ENCODE results near the gene ARX.

The ARX gene

GRCh38 chrX:25049357-25049756, 33.6 kb upstream of the ARX start:
- no peak overlapping the region for H3K14ac ChIP-seq (ENCODE audit: low read length in 2 of 2)
- no peak overlapping the region for H3K27ac ChIP-seq (ENCODE audit: low read length, poor library complexity, severe bottlenecking)
- no peak overlapping the region for H3K18ac ChIP-seq (ENCODE audit: low read depth in 1 of 2, low read length in 2 of 2)
- H2AFZ ChIP-seq (ENCODE audit: low read depth, low read length), result no peak overlapping the region
- 85% methylated on average over 4 of the region's 5 CpGs for WGBS
- H3K27me3 ChIP-seq (ENCODE audit: control insufficient read depth in 1 of 2, insufficient read depth in 1 of 2, low read length in 2 of 2), result peaks cover 0 to 16% of the 10 kb centered on the region in 2 experiments
- no peak overlapping the region for H3K23ac ChIP-seq (ENCODE audit: low read length in 2 of 2)
- no peak overlapping the region for H4K8ac ChIP-seq (ENCODE audit: low read length)
- H3K4me3 ChIP-seq (ENCODE audit: insufficient read depth in 1 of 2, low read depth in 1 of 2, low read length in 2 of 2), result no peak overlapping the region
- H3K4me2 ChIP-seq (ENCODE audit: low read length, poor library complexity, severe bottlenecking), result no peak overlapping the region
- H4K91ac ChIP-seq (ENCODE audit: low read length), result no peak overlapping the region
- H3K4ac ChIP-seq (ENCODE audit: low read depth in 1 of 2, low read length in 2 of 2), result no peak overlapping the region
- no peak overlapping the region for H2BK120ac ChIP-seq (ENCODE audit: low read depth, low read length)
- no peak overlapping the region for H2BK15ac ChIP-seq (ENCODE audit: low read depth, poor library complexity, severe bottlenecking)
- no peak overlapping the region for H2BK5ac ChIP-seq (ENCODE audit: low read depth, low read length, poor library complexity, severe bottlenecking)
- no peaks in the 10 kb centered on the region for H3K9me3 ChIP-seq (ENCODE audit: control insufficient read depth, low read length)
- H3K79me1 ChIP-seq (replicated peaks; ENCODE audit: low read length, poor library complexity, severe bottlenecking), result no peaks in the 10 kb centered on the region
- no peaks in the 10 kb centered on the region for H3K36me3 ChIP-seq (ENCODE audit: control insufficient read depth in 1 of 2, insufficient read depth in 2 of 2, low read depth in 1 of 2, low read length in 2 of 2)
- no peak for DNase-seq
- H3K4me1 ChIP-seq (ENCODE audit: control insufficient read depth, insufficient read depth, low read depth, low read length), result no peaks in the 10 kb centered on the region
- H2AK5ac ChIP-seq (ENCODE audit: low read length, severe bottlenecking), result no peak overlapping the region
- no peak overlapping the region for H2BK12ac ChIP-seq (ENCODE audit: low read length in 2 of 2)
- H3K9ac ChIP-seq (ENCODE audit: low read length), result no peak overlapping the region

GRCh38 chrX:25048178-25048577, 32.4 kb upstream of the ARX start:
- Histone ChIP-seq H2AFZ (ENCODE audit: low read depth, low read length) (no peak overlapping the region), H2BK15ac (ENCODE audit: low read depth, poor library complexity, severe bottlenecking) (no peak overlapping the region), H3K79me1 (replicated peaks; ENCODE audit: low read length, poor library complexity, severe bottlenecking) (no peaks in the 10 kb centered on the region), H3K9ac (ENCODE audit: low read length) (no peak overlapping the region), H2BK5ac (ENCODE audit: low read depth, low read length, poor library complexity, severe bottlenecking) (no peak overlapping the region), H4K8ac (ENCODE audit: low read length) (no peak overlapping the region), H3K4me3 (ENCODE audit: insufficient read depth in 1 of 2, low read depth in 1 of 2, low read length in 2 of 2) (no peak overlapping the region), H3K4me2 (ENCODE audit: low read length, poor library complexity, severe bottlenecking) (no peak overlapping the region), H3K9me3 (ENCODE audit: control insufficient read depth, low read length) (no peaks in the 10 kb centered on the region), H3K36me3 (ENCODE audit: control insufficient read depth in 1 of 2, insufficient read depth in 2 of 2, low read depth in 1 of 2, low read length in 2 of 2) (no peaks in the 10 kb centered on the region), H2AK5ac (ENCODE audit: low read length, severe bottlenecking) (no peak overlapping the region), H3K18ac (ENCODE audit: low read depth in 1 of 2, low read length in 2 of 2) (no peak overlapping the region), H4K91ac (ENCODE audit: low read length) (no peak overlapping the region), H3K23ac (ENCODE audit: low read length in 2 of 2) (no peak overlapping the region), H2BK120ac (ENCODE audit: low read depth, low read length) (no peak overlapping the region), H3K4ac (ENCODE audit: low read depth in 1 of 2, low read length in 2 of 2) (no peak overlapping the region), H3K27me3 (ENCODE audit: control insufficient read depth in 1 of 2, insufficient read depth in 1 of 2, low read length in 2 of 2) (peaks cover 0 to 16% of the 10 kb centered on the region in 2 experiments), H3K14ac (ENCODE audit: low read length in 2 of 2) (no peak overlapping the region), H3K4me1 (ENCODE audit: control insufficient read depth, insufficient read depth, low read depth, low read length) (no peaks in the 10 kb centered on the region), H3K27ac (ENCODE audit: low read length, poor library complexity, severe bottlenecking) (no peak overlapping the region), H2BK12ac (ENCODE audit: low read length in 2 of 2) (no peak overlapping the region)
- WGBS, result 76% methylated on average over 5 of the region's 7 CpGs
- DNase-seq, result no peak

DNA sequence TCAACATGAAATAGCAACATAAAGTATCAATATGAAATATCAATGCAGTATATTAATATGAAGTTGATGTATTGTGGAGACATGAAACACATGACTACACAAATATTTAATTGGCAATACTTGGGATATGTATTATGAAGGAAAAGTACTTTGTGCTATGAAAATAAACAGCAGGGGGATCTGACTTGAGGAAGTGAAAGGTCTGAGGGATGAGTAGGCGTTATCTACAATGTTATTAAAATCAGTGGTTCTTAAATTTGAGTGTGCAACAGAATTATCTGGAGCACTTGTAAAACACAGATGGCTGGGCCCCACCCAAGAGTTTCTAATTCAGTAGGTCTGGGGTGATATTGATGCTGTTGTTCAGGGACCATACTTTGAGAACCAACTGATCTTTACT, 27.4 kb upstream of the ARX start:
- DNase-seq, result no peak
- H3K27ac ChIP-seq (ENCODE audit: low read length, poor library complexity, severe bottlenecking), result no peak overlapping the region
- no peak overlapping the region for H2BK5ac ChIP-seq (ENCODE audit: low read depth, low read length, poor library complexity, severe bottlenecking)
- H3K4me2 ChIP-seq (ENCODE audit: low read length, poor library complexity, severe bottlenecking), result no peak overlapping the region
- H2AK5ac ChIP-seq (ENCODE audit: low read length, severe bottlenecking), result no peak overlapping the region
- no peak overlapping the region for H4K91ac ChIP-seq (ENCODE audit: low read length)
- H2AFZ ChIP-seq (ENCODE audit: low read depth, low read length), result no peak overlapping the region
- no peak overlapping the region for H3K9ac ChIP-seq (ENCODE audit: low read length)
- no peaks in the 10 kb centered on the region for H3K9me3 ChIP-seq (ENCODE audit: control insufficient read depth, low read length)
- H2BK15ac ChIP-seq (ENCODE audit: low read depth, poor library complexity, severe bottlenecking), result no peak overlapping the region
- H3K27me3 ChIP-seq (ENCODE audit: control insufficient read depth in 1 of 2, insufficient read depth in 1 of 2, low read length in 2 of 2), result peaks cover 0 to 5% of the 10 kb centered on the region in 2 experiments
- no peak overlapping the region for H3K14ac ChIP-seq (ENCODE audit: low read length in 2 of 2)
- no peak overlapping the region for H4K8ac ChIP-seq (ENCODE audit: low read length)
- H3K18ac ChIP-seq (ENCODE audit: low read depth in 1 of 2, low read length in 2 of 2), result no peak overlapping the region
- H2BK12ac ChIP-seq (ENCODE audit: low read length in 2 of 2), result no peak overlapping the region
- no peak overlapping the region for H3K23ac ChIP-seq (ENCODE audit: low read length in 2 of 2)
- no peaks in the 10 kb centered on the region for H3K36me3 ChIP-seq (ENCODE audit: control insufficient read depth in 1 of 2, insufficient read depth in 2 of 2, low read depth in 1 of 2, low read length in 2 of 2)
- no peaks in the 10 kb centered on the region for H3K79me1 ChIP-seq (replicated peaks; ENCODE audit: low read length, poor library complexity, severe bottlenecking)
- H3K4me1 ChIP-seq (ENCODE audit: control insufficient read depth, insufficient read depth, low read depth, low read length), result no peaks in the 10 kb centered on the region
- WGBS, result 85% methylated on average over 1 of the region's 1 CpG
- no peak overlapping the region for H3K4ac ChIP-seq (ENCODE audit: low read depth in 1 of 2, low read length in 2 of 2)
- H2BK120ac ChIP-seq (ENCODE audit: low read depth, low read length), result no peak overlapping the region
- H3K4me3 ChIP-seq (ENCODE audit: insufficient read depth in 1 of 2, low read depth in 1 of 2, low read length in 2 of 2), result no peak overlapping the region

DNA sequence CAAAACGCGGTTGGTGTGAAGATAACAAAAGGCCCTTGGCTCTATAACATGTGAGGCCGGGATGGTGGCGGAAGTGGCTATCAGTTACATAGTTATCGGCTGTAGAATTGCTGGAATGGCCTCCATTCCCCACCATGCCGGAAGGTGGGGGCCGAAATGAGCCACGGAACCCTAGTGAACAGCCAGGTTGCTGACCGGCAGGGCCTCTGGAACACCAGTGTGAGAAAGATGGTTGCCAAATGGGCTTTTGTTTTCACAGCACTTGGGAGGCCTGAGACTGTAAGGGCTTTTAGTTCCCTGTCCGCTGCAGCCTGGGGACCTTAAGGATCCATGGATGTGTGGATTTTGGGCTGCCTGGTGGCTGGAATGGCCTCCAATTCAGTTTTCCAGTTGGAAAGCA, 23.3 kb upstream of the ARX start:
- WGBS, result 81% methylated on average over 10 of the region's 10 CpGs
- H3K4me2 ChIP-seq (ENCODE audit: low read length, poor library complexity, severe bottlenecking), result no peak overlapping the region
- H4K91ac ChIP-seq (ENCODE audit: low read length), result no peak overlapping the region
- no peaks in the 10 kb centered on the region for H3K4me1 ChIP-seq (ENCODE audit: control insufficient read depth, insufficient read depth, low read depth, low read length)
- no peaks in the 10 kb centered on the region for H3K9me3 ChIP-seq (ENCODE audit: control insufficient read depth, low read length)
- no peak overlapping the region for H2BK12ac ChIP-seq (ENCODE audit: low read length in 2 of 2)
- no peak overlapping the region for H2AK5ac ChIP-seq (ENCODE audit: low read length, severe bottlenecking)
- no peak overlapping the region for H3K4ac ChIP-seq (ENCODE audit: low read depth in 1 of 2, low read length in 2 of 2)
- peaks cover 0 to 5% of the 10 kb centered on the region in 2 experiments for H3K27me3 ChIP-seq (ENCODE audit: control insufficient read depth in 1 of 2, insufficient read depth in 1 of 2, low read length in 2 of 2)
- no peak overlapping the region for H3K14ac ChIP-seq (ENCODE audit: low read length in 2 of 2)
- H3K4me3 ChIP-seq (ENCODE audit: insufficient read depth in 1 of 2, low read depth in 1 of 2, low read length in 2 of 2), result no peak overlapping the region
- H2AFZ ChIP-seq (ENCODE audit: low read depth, low read length), result no peak overlapping the region
- no peak overlapping the region for H3K18ac ChIP-seq (ENCODE audit: low read depth in 1 of 2, low read length in 2 of 2)
- H2BK5ac ChIP-seq (ENCODE audit: low read depth, low read length, poor library complexity, severe bottlenecking), result no peak overlapping the region
- no peak overlapping the region for H3K27ac ChIP-seq (ENCODE audit: low read length, poor library complexity, severe bottlenecking)
- no peak overlapping the region for H4K8ac ChIP-seq (ENCODE audit: low read length)
- no peak overlapping the region for H2BK120ac ChIP-seq (ENCODE audit: low read depth, low read length)
- no peak overlapping the region for H3K9ac ChIP-seq (ENCODE audit: low read length)
- no peak for DNase-seq
- H3K23ac ChIP-seq (ENCODE audit: low read length in 2 of 2), result no peak overlapping the region
- no peaks in the 10 kb centered on the region for H3K79me1 ChIP-seq (replicated peaks; ENCODE audit: low read length, poor library complexity, severe bottlenecking)
- no peaks in the 10 kb centered on the region for H3K36me3 ChIP-seq (ENCODE audit: control insufficient read depth in 1 of 2, insufficient read depth in 2 of 2, low read depth in 1 of 2, low read length in 2 of 2)
- no peak overlapping the region for H2BK15ac ChIP-seq (ENCODE audit: low read depth, poor library complexity, severe bottlenecking)

All from mesenchymal stem cell (in vitro differentiated cells and primary cell).